ENCODE measurements around the gene NEB.

- TF ChIP-seq CTCF (IDR thresholded peaks at IDR 0.05) (no peak), POLR2A (IDR thresholded peaks at IDR 0.05) (no peak)
Observed at GRCh38 chr2:151533127-151533526, 201.1 kb downstream of the NEB start.
